ENCODE data around the gene UPK2. TPM values are rescaled to one million over a fixed set of nuclear protein-coding genes. Genes with fewer than 3 reads are reported as not detected.

The UPK2 gene
- total and polyA plus RNA-seq, 2 donors (not counting 3 experiments of a cell fraction or from before 2014, with no cell fraction given) = 0.11 TPM; not detected in 1

DNA sequence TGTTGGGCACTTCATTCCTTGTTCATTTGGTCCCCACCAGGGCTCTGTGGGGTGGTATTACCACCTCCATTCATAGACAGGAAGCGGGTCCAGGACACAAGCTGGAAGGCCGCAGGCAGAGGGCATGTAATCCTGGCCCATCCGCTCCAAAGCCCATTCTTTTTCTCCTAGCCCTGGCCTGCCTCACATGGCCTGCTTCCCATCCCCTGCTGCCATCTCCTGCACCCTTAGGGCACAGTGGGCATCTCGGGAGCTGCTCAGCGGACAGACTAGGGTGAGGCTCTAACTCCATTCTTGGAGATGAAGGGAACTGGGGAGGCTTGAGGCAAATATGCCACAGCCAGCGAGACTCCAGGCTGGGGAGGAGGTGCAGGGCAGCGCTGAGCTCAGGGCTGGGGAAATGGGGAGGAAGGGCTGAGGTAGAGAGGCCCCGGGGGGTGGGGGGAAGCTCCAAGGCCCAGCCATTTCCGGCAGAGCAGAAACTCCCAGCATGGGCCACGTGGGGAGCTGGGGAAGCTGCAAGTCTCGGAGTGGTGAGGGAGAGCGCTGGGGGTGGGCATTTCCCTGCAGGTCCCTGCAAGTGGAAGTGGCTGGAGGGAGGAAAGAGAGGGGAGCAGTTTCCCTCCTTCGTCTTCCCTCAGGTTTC lies 16.0 kb upstream of the UPK2 start:
- no peaks in the 10 kb centered on the region for H3K36me3 ChIP-seq (ENCODE audit: control insufficient read depth in 2 of 2, extremely low read depth in 1 of 2, insufficient read depth in 2 of 2, low read length in 2 of 2)
- dilution Hi-C loops (cut with MboI; ENCODE audit: extremely low pct_ligation_motif_present, low sequenced_read_pairs) (no loop called here), intact Hi-C loops (cut with micrococcal nuclease) (no loop called here)
- no peaks in the 10 kb centered on the region for H4K20me1 ChIP-seq (replicated peaks; ENCODE audit: control insufficient read depth, extremely low read depth, insufficient read depth, low read length)
- no peaks in the 10 kb centered on the region for H3K9me3 ChIP-seq (replicated peaks; ENCODE audit: control insufficient read depth, insufficient read depth, low read length)
- DNase-seq (ENCODE audit: low read depth, low spot score) = no peak
- H3K27ac ChIP-seq (ENCODE audit: insufficient read depth, low read depth, low read length) = no peak overlapping the region
- BruUV-seq (replicated peaks) = no TSS peak
- H2AFZ ChIP-seq (ENCODE audit: low read depth, low read length) = peak overlapping the region; percentile 44
- TF ChIP-seq JUN (IDR thresholded peaks at IDR 0.05; ENCODE audit: borderline replicate concordance, insufficient read depth, insufficient read length, low read depth) = no peak
- no peak for TF ChIP-seq EZH2 (IDR thresholded peaks at IDR 0.05; ENCODE audit: borderline replicate concordance, low read depth, low read length, severe bottlenecking)
- no peak for TF ChIP-seq POLR2A (IDR thresholded peaks at IDR 0.05; ENCODE audit: low read depth, low read length)
- TF ChIP-seq MAX (IDR thresholded peaks at IDR 0.05; ENCODE audit: insufficient read depth, insufficient read length) = no peak
- no peak for TF ChIP-seq CTCF (IDR thresholded peaks at IDR 0.05; ENCODE audit: extremely low read depth in 1 of 2, insufficient read depth in 1 of 2, low read depth in 1 of 2, low read length in 2 of 2)
- no peak for TF ChIP-seq FOS (IDR thresholded peaks at IDR 0.05; ENCODE audit: borderline replicate concordance, insufficient read depth, low read length)
- TF ChIP-seq MYC (IDR thresholded peaks at IDR 0.05; ENCODE audit: low read depth, low read length) = no peak
- no peak for TF ChIP-seq POLR2AphosphoS5 (IDR thresholded peaks at IDR 0.05; ENCODE audit: insufficient read depth, low read depth, low read length)
- TF ChIP-seq GATA2 (IDR thresholded peaks at IDR 0.05; ENCODE audit: insufficient read depth, insufficient read length, low read depth, low read length) = no peak
- H3K79me2 ChIP-seq (ENCODE audit: control insufficient read depth, insufficient read depth, low read length) = no peaks in the 10 kb centered on the region
- no peak overlapping the region for H3K9ac ChIP-seq (replicated peaks; ENCODE audit: extremely low read depth, insufficient read depth, low read length)
- H3K9me1 ChIP-seq (replicated peaks; ENCODE audit: control insufficient read depth, extremely low read depth, insufficient read depth, low read length) = no peaks in the 10 kb centered on the region
- H3K4me2 ChIP-seq (ENCODE audit: insufficient read depth, low read length) = no peak overlapping the region
- no peak overlapping the region for H3K4me3 ChIP-seq (replicated peaks in 1 of 3; ENCODE audit: insufficient read depth in 1 of 3, low read depth in 1 of 3, low read length in 3 of 3)
- H3K4me1 ChIP-seq (ENCODE audit: control insufficient read depth, extremely low read depth, insufficient read depth, low read length) = peaks cover 7% of the 10 kb centered on the region
- peak; percentile 26 for FAIRE-seq
- no peaks in the 10 kb centered on the region for H3K27me3 ChIP-seq (ENCODE audit: control insufficient read depth in 2 of 2, insufficient read depth in 2 of 2, low read length in 2 of 2)
- CTCF ChIA-PET = interaction anchor here (0.7 to 1.3 kb wide), 5 partner anchors 9 to 250 kb away, joined by 3 to 6 read pairs (median 3); partner anchors contain the start of genes BCL9L and UPK2
- POLR2A ChIA-PET = no interaction called here
